ENCODE results near the gene PTTG1IP.
A peak's percentile ranks its signal among the peaks of the same experiment; 100 is the strongest.

The PTTG1IP gene, protein sequence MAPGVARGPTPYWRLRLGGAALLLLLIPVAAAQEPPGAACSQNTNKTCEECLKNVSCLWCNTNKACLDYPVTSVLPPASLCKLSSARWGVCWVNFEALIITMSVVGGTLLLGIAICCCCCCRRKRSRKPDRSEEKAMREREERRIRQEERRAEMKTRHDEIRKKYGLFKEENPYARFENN

GRCh38 chr21:44873356-44874239 lies at the start of gene PTTG1IP:
Gene PTTG1IP (minus strand): TSS chr21:44873690. CDS start chr21:44873616, 74 bp downstream.
- TF ChIP-seq, protein P1, sequence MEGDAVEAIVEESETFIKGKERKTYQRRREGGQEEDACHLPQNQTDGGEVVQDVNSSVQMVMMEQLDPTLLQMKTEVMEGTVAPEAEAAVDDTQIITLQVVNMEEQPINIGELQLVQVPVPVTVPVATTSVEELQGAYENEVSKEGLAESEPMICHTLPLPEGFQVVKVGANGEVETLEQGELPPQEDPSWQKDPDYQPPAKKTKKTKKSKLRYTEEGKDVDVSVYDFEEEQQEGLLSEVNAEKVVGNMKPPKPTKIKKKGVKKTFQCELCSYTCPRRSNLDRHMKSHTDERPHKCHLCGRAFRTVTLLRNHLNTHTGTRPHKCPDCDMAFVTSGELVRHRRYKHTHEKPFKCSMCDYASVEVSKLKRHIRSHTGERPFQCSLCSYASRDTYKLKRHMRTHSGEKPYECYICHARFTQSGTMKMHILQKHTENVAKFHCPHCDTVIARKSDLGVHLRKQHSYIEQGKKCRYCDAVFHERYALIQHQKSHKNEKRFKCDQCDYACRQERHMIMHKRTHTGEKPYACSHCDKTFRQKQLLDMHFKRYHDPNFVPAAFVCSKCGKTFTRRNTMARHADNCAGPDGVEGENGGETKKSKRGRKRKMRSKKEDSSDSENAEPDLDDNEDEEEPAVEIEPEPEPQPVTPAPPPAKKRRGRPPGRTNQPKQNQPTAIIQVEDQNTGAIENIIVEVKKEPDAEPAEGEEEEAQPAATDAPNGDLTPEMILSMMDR (IDR thresholded peaks at IDR 0.05; ENCODE audit: insufficient read depth, low read depth, low read length, missing control alignments): no peak
- peak; percentile 99 for DNase-seq (ENCODE audit: low read depth)
- H3K4me3 ChIP-seq (ENCODE audit: low read depth, low read length): peak within 1 kb of the TSS; percentile 80

- H3K4me3 ChIP-seq (ENCODE audit: low read depth, low read length): peak overlapping the region; percentile 78
- DNase-seq (ENCODE audit: low read depth): no peak
- TF ChIP-seq, protein P1 (IDR thresholded peaks at IDR 0.05; ENCODE audit: insufficient read depth, low read depth, low read length, missing control alignments): no peak
These were observed 48.4 kb upstream of the PTTG1IP start for GRCh38 chr21:44921928-44922327.

DNA sequence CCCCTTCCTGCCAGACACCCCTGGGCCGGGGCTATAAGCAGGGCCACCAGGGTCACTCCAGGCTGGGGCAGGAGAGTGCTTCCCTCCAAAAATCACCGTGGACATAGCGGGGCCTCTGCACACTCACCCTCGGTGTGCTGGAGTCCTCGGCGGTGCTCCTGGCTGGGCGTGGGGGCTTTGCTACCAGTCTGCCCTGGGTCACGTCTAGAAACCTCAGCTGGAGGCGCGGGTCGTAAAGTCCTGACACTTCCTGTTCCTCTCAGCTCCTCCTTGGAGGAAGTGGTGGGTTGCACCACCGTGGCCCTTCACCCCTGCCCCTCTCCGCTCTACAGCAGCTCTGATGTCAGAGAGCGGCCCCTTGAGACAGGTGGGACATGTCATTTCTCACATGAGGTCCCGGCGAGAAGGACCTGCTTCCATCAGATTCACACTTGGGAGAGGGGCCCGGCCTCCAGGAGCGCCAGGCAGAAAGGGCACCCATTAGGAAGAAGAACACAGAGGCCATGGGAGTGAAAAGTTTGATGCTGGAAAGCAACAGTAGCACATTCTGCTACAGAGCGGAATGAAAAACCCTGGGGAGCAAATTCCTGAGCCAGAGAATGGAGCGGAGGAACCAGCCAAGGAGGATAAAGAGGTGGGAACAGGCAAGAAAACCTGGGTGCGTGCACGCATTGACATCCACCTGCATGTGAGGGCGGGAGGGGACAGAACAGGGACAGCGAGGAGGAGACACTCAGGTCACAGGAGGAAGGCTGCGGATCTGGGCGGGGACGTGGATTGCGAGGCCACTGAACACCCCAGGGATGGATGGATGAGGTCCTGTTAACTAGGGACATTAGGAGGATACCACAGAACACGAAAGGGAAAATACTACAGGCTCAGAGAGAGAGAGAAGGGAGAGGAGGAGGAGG lies 47.5 kb upstream of the PTTG1IP start, which contains the start of gene ITGB2:
Gene ITGB2 (minus strand): TSS at position 206 of the 911 bp plus-strand sequence. CDS start 10,117 bp downstream, outside the sequence.
- TF ChIP-seq, protein P1 (IDR thresholded peaks at IDR 0.05; ENCODE audit: insufficient read depth, low read depth, low read length, missing control alignments): no peak
- DNase-seq (ENCODE audit: low read depth): peak; percentile 78
- H3K4me3 ChIP-seq (ENCODE audit: low read depth, low read length): peak within 1 kb of the TSS; percentile 78

DNA sequence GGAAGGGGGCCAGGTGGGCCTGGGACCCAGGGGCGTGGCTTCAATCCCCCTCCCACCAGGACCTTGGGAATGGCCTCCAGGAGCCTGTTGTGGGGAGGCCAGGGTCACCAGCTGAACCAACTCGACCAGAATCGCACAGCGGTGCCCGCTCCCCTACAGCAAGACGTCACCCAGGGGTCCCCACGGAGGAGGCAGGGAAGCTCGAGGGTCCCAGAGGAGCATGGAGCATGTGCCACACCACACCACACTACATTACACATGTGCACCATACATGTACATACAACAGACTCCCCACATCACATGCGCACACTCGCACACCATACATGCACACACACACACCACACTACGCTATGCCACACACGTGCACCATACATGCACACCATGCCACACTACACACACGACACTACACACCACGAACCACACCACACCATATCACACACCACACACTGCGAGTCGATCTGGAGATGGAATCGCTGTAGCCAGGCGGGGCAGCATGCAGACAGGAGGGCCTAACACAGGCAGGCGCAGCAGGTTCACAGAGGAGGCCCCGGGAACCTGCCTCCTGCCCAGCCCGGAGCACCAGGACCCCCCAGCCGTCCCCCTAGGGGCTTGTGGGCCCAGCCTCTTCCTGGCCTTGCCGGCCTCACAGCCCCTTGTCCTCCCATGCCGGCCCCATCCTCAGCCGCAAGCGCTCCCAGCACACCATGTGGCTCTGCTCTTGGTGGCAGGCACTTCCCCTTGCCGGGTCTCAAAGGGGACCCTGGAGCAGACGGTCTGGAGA lies 46.6 kb upstream of the PTTG1IP start:
- H3K4me3 ChIP-seq (ENCODE audit: low read depth, low read length): peak overlapping the region; percentile 78

DNA sequence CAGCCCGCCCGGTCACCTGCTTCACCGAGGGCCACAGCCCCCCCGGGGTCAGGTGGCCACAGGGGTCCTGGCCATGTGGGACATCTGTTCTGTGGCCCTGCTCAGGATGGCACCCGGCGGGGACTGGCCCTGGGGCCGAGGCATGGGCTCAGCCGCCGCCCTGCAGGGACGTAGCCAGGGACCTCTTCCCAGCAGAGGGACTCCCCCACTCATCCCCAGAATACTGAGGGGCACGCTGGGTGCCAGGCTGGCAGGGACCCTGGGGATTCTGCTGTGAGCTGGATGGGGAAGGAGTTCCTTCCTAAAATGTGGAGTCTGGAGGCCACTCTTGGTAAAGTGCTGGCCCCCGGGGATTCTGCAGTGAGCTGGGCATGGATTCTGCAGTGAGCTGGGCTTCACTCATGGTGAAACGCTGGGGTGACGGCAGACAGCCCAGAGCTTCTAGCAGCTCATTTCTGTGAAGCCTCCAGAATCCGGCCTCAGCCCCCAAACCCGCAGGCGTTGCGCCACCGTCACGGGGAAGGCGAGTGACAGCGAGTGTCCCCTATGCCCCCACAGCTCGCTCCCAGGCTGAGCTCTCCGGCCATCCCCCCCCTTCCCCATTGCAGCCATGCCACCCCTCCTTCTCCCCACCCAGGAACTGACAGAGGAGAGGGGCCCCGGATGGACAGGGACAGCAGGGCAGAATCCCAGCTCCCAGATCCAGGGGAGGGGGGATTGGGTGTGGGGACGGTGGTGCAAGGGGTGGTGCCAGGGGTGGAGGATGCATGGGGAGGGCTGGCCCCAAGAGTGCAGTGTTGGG lies 45.8 kb upstream of the PTTG1IP start:
- TF ChIP-seq, protein P1 (IDR thresholded peaks at IDR 0.05; ENCODE audit: insufficient read depth, low read depth, low read length, missing control alignments): no peak
- no peak for DNase-seq (ENCODE audit: low read depth)
- H3K4me3 ChIP-seq (ENCODE audit: low read depth, low read length): peak overlapping the region; percentile 78

More for the DNA sequence above, 46.6 kb upstream of the PTTG1IP start:
- peak; percentile 27 for DNase-seq (ENCODE audit: low read depth)
- TF ChIP-seq, protein P1 (IDR thresholded peaks at IDR 0.05; ENCODE audit: insufficient read depth, low read depth, low read length, missing control alignments): no peak

All from GM12865 (cell line).